Testis (tissue), 2 donors: ENCODE data around the gene AUTS2.

Experiments used
- POLR2A ChIP-seq: fragments of 450-650 bp; IDR thresholded peaks from one replicate; pipeline ENCODE4 v1.6.1; 2017; ENCODE audit warnings: antibody characterized with exemption, mild to moderate bottlenecking, moderate library complexity
- TF ChIP-seq, protein P1 (sequence below), 3 experiments: fragments of 450-650 bp in 2 of 3; fragments of 200-600 bp in 1 of 3; sonication (generic) in 1 of 3; IDR thresholded peaks; one replicate each; pipeline ENCODE4 v1.5.1; 2016 to 2019; ENCODE audit warnings: antibody characterized with exemption in 3 of 3, mild to moderate bottlenecking in 2 of 3, moderate library complexity in 1 of 3

DNA sequence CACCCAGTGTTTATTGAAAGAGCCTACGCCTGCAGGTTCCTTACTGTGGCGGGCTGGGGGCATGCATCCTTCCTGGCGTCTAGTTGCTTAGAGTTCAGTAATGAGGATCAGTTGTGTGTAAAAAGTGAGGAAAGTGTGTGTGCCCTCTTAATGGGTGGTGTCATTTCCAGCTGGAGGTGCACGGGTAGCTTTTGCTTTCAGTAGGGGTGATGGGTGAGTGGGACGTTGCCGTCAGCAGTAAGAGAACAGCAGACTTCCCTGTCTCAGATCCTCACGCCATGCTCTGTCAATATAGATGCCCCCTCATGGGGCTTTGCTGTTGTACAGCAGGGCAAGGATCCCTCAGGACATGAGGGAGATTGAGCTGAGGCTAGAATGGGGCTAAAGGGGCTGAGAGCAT is 1181.0 kb downstream of the AUTS2 start:
- TF ChIP-seq, protein P1, sequence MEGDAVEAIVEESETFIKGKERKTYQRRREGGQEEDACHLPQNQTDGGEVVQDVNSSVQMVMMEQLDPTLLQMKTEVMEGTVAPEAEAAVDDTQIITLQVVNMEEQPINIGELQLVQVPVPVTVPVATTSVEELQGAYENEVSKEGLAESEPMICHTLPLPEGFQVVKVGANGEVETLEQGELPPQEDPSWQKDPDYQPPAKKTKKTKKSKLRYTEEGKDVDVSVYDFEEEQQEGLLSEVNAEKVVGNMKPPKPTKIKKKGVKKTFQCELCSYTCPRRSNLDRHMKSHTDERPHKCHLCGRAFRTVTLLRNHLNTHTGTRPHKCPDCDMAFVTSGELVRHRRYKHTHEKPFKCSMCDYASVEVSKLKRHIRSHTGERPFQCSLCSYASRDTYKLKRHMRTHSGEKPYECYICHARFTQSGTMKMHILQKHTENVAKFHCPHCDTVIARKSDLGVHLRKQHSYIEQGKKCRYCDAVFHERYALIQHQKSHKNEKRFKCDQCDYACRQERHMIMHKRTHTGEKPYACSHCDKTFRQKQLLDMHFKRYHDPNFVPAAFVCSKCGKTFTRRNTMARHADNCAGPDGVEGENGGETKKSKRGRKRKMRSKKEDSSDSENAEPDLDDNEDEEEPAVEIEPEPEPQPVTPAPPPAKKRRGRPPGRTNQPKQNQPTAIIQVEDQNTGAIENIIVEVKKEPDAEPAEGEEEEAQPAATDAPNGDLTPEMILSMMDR (IDR thresholded peaks at IDR 0.05): no peak
- no peak for TF ChIP-seq POLR2A
